K562 (cell line): Measurements from ENCODE around the gene LRFN2. TPM values are rescaled to one million over a fixed set of nuclear protein-coding genes. Genes with fewer than 3 reads are reported as not detected.

ENCODE experiments used
- ATAC-seq: fragments of 200-7000 bp; cut with Tn5 transposase; 3 replicates; pipeline ENCODE4 v1.9.1; 2020; ENCODE audit warnings: moderate library complexity
- BruUV-seq: library from RNA; stranded (reverse); fragments of 400-500 nt; replicated peaks from 2 replicates; lab custom pipeline; 2021; lab: Mats Ljungman, UMichigan
- CTCF ChIA-PET: fragments of 300-600 bp; formaldehyde crosslinking; extraction: SDS; loops from one replicate; lab custom pipeline; 2021; ENCODE audit warnings: low intra/inter-chr PET ratio; lab: Yijun Ruan, JAX
- POLR2A ChIA-PET: fragments of 300-600, 350-650 bp; sonication (Branson Sonifier 250); formaldehyde crosslinking; extraction: SDS; loops from one replicate; lab custom pipeline; 2021; ENCODE audit warnings: antibody characterized with exemption, inconsistent platforms; lab: Yijun Ruan, JAX
- DNase-seq, 4 experiments: peaks; one replicate each; pipeline versions ENCODE4 v3.0.0 to v3.0.0-alpha.2; 2011 to 2018; ENCODE audit warnings: low spot score in 3 of 4, mixed read lengths in 3 of 4; ENCODE audit errors: extremely low read depth in 1 of 4
- FAIRE-seq: peaks from 2 replicates; lab custom pipeline; 2011; peaks lifted over from hg19 to GRCh38; lab: Jason Lieb, UNC
- H2AFZ ChIP-seq: 2 replicates; pipeline ENCODE4 v1.6.0; 2011; ENCODE audit warnings: low read depth, low read length, control low read depth, inconsistent platforms
- H3K27ac ChIP-seq: fragments of 200-600 bp; 3 replicates; pipeline ENCODE4 v1.8.0; 2011; ENCODE audit warnings: low read depth, mild to moderate bottlenecking, control low read depth, inconsistent platforms, low read length, moderate library complexity, mixed read lengths; ENCODE audit errors: extremely low read depth
- H3K27me3 ChIP-seq, 2 experiments: fragments of 300-600 bp in 1 of 2; 2 replicates in 1 of 2; 3 replicates in 1 of 2; pipeline versions ENCODE4 v1.6.0 to v1.8.0; 2011; ENCODE audit warnings: inconsistent platforms in 2 of 2, low read length in 2 of 2, mild to moderate bottlenecking in 1 of 2, mixed read lengths in 1 of 2, moderate library complexity in 1 of 2; ENCODE audit not compliant: control insufficient read depth in 2 of 2, insufficient read depth in 2 of 2
- H3K36me3 ChIP-seq: fragments of 300-600 bp; 3 replicates; pipeline ENCODE4 v1.8.0; 2011; ENCODE audit warnings: mild to moderate bottlenecking, low read length, inconsistent platforms; ENCODE audit not compliant: control insufficient read depth, insufficient read depth
- H3K4me1 ChIP-seq, 2 experiments: fragments of 200-600 bp in 1 of 2; replicated peaks in 1 of 2; 2 replicates in 1 of 2; 3 replicates in 1 of 2; pipeline versions ENCODE4 v1.5.1 to v1.8.0; 2011; ENCODE audit warnings: inconsistent platforms in 2 of 2, low read length in 2 of 2, mild to moderate bottlenecking in 1 of 2, mixed read lengths in 1 of 2, moderate library complexity in 1 of 2; ENCODE audit not compliant: control insufficient read depth in 2 of 2, insufficient read depth in 2 of 2
- H3K4me2 ChIP-seq: 2 replicates; pipeline ENCODE4 v1.6.1; 2011; ENCODE audit warnings: low read length, control low read depth, inconsistent platforms, mixed read lengths; ENCODE audit not compliant: insufficient read depth
- H3K4me3 ChIP-seq: fragments of 200-600 bp; sonication (generic), shearing (Covaris generic); 2 replicates; pipeline ENCODE4 v1.5.1; 2016; ENCODE audit warnings: control low read depth, inconsistent platforms
- H3K79me2 ChIP-seq: fragments of 200-600 bp; 3 replicates; pipeline ENCODE4 v1.8.0; 2011; ENCODE audit warnings: low read length, inconsistent platforms; ENCODE audit not compliant: control insufficient read depth, insufficient read depth
- H3K9ac ChIP-seq, 2 experiments: 2 replicates each; pipeline versions ENCODE4 v1.6.0 to v1.6.1; 2011; ENCODE audit warnings: low read depth in 2 of 2, low read length in 2 of 2, control low read depth in 1 of 2, inconsistent platforms in 1 of 2, mild to moderate bottlenecking in 1 of 2, mixed read lengths in 1 of 2; ENCODE audit not compliant: insufficient read depth in 1 of 2
- H3K9me1 ChIP-seq: one replicate; pipeline ENCODE4 v1.6.0; 2011; ENCODE audit warnings: inconsistent platforms, mild to moderate bottlenecking, low read length, moderate library complexity; ENCODE audit not compliant: control insufficient read depth, insufficient read depth
- H3K9me3 ChIP-seq: replicated peaks from 2 replicates; pipeline ENCODE4 v1.5.1; 2011; ENCODE audit warnings: low read depth, low read length, inconsistent platforms; ENCODE audit not compliant: control insufficient read depth, insufficient read depth
- H4K20me1 ChIP-seq: replicated peaks from 2 replicates; pipeline ENCODE4 v1.6.1; 2011; ENCODE audit warnings: low read length, inconsistent platforms, mixed read lengths; ENCODE audit not compliant: control insufficient read depth, insufficient read depth
- CCAR2 ChIP-seq: fragments of 200-400 bp; formaldehyde crosslinking; IDR thresholded peaks from 2 replicates; pipeline ENCODE4 v1.6.1; 2017; ENCODE audit warnings: mild to moderate bottlenecking, low read depth, low read length
- MTF1 ChIP-seq: fragments of 250-450 bp; sonication (Bioruptor Pico); IDR thresholded peaks from 2 replicates; pipeline ENCODE4 v1.9.0; 2021; ENCODE audit warnings: moderate library complexity, mild to moderate bottlenecking, inconsistent platforms, borderline replicate concordance
- RBBP5 ChIP-seq: fragments of 200-600 bp; sonication (generic); IDR thresholded peaks from 2 replicates; pipeline ENCODE4 v1.6.1; 2012; ENCODE audit warnings: borderline replicate concordance, mild to moderate bottlenecking, low read length, control low read depth, inconsistent platforms; ENCODE audit not compliant: insufficient read depth, poor library complexity, severe bottlenecking
- STAG1 ChIP-seq: sonication (generic); formaldehyde crosslinking; IDR thresholded peaks from 2 replicates; pipeline ENCODE4 v1.5.0; 2020; ENCODE audit warnings: missing genetic modification reagents, borderline replicate concordance
- TBP ChIP-seq: optimal IDR thresholded peaks from 2 replicates; pipeline ENCODE3; 2011; ENCODE audit warnings: low read depth, low read length, improper control_type of control experiment
- ZNF778 ChIP-seq: fragments of 450-650 bp; formaldehyde crosslinking; IDR thresholded peaks from 2 replicates; pipeline ENCODE4 v1.4.0; 2020; ENCODE audit warnings: mild to moderate bottlenecking, moderate library complexity
- WGBS: fragments of 100-300 bp; shearing (Covaris generic); methylation state at CpG from one replicate; pipeline ENCODE4 v1.1.6; 2016; ENCODE audit warnings: low coverage, mixed read lengths; ENCODE audit not compliant: insufficient coverage; ENCODE audit errors: missing lambda C conversion rate; 5-methylcytosine and 5-hydroxymethylcytosine counted together
- in situ Hi-C: fragments of 300-500 bp; cut with MboI; formaldehyde crosslinking; loops from 4 replicates; pipeline ENCODE4 v1.15.0; 2018; ENCODE audit warnings: inconsistent platforms, mixed read lengths
- intact Hi-C: fragments of 100-400 bp; cut with micrococcal nuclease; formaldehyde crosslinking; loops from 2 replicates; pipeline ENCODE4 v1.14.2; 2022
- polyA plus RNA-seq, 8 experiments: library from polyadenylated mRNA; depleted of rRNA in 4 of 8; stranded (reverse) in 5 of 8; unstranded in 3 of 8; fragments of >200 nt; fragmentation: Nextera tagmentation in 2 of 8; fragmentation: Illumina TruSeq in 1 of 8; extraction: Ambion mirVana in 2 of 8; extraction: Trizol in 1 of 8; gene quantifications; 2 replicates each; pipeline versions ENCODE4 v1.2.1 to v1.2.3, GENCODE V29; 2011 to 2014; ENCODE audit warnings: inconsistent platforms in 1 of 8, missing spikeins in 1 of 8
- total RNA-seq, 7 experiments: library from RNA; depleted of rRNA in 6 of 7; stranded (reverse); fragments of >200 nt in 6 of 7; fragmentation: Illumina TruSeq in 2 of 7; extraction: Trizol in 2 of 7; gene quantifications; 2 replicates each; pipeline versions ENCODE4 v1.2.1 to v1.2.3, GENCODE V29; 2011 to 2021; ENCODE audit warnings: low replicate concordance in 1 of 7
- TF ChIP-seq, protein P1 (sequence below): sonication (generic); formaldehyde crosslinking; IDR thresholded peaks from 2 replicates; pipeline ENCODE4 v1.8.1; 2023; ENCODE audit warnings: mild to moderate bottlenecking, missing genetic modification reagents
- TF ChIP-seq, protein P2 (sequence below): fragments of 150-350 bp; conservative IDR thresholded peaks from 2 replicates; pipeline ENCODE4 v1.6.1; 2014; ENCODE audit warnings: low read length
- TF ChIP-seq, protein P3 (sequence below), 2 experiments: fragments of 450-650 bp in 1 of 2; sonication (generic) in 1 of 2; formaldehyde crosslinking in 1 of 2; IDR thresholded peaks in 1 of 2; conservative IDR thresholded peaks in 1 of 2; 2 replicates each; pipeline versions ENCODE4 v1.6.1 to v1.8.1; 2016 to 2023; ENCODE audit warnings: mild to moderate bottlenecking in 2 of 2, moderate library complexity in 2 of 2, inconsistent platforms in 1 of 2, missing genetic modification reagents in 1 of 2
- TF ChIP-seq, protein P4 (sequence below), 2 experiments: fragments of 450-650 bp; IDR thresholded peaks; 2 replicates each; pipeline ENCODE4 v1.6.1; 2018; ENCODE audit warnings: mild to moderate bottlenecking in 2 of 2, low read depth in 1 of 2; ENCODE audit not compliant: partially characterized antibody in 2 of 2

Gene LRFN2
- total and polyA plus RNA-seq, 9 of the 15 experiments (the other 6 are each of a cell fraction or from before 2014, with no cell fraction given), result not detected

DNA sequence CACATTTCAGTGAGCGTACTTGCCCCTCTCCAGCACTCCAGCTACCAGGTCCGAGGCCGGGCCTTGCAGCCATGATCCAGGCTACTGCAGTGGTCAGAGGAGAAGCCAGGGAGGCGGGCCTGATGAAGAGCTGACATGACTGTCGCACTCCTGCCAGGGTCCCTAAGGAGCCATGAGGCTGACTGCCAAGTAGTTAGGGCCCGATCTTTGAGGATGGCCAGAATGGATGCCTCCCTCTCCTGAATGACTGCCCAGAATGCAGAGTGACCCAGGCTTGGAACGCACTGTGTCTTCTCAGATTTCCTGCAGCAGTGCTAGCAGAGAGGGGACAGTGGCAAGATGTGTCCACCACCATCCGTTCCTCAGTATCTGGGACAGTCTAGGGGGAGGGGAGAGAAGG is 24.7 kb upstream of the LRFN2 start (continued):
- TF ChIP-seq, protein P1, sequence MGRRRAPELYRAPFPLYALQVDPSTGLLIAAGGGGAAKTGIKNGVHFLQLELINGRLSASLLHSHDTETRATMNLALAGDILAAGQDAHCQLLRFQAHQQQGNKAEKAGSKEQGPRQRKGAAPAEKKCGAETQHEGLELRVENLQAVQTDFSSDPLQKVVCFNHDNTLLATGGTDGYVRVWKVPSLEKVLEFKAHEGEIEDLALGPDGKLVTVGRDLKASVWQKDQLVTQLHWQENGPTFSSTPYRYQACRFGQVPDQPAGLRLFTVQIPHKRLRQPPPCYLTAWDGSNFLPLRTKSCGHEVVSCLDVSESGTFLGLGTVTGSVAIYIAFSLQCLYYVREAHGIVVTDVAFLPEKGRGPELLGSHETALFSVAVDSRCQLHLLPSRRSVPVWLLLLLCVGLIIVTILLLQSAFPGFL (CRISPR knock-in tag), result no peak

DNA sequence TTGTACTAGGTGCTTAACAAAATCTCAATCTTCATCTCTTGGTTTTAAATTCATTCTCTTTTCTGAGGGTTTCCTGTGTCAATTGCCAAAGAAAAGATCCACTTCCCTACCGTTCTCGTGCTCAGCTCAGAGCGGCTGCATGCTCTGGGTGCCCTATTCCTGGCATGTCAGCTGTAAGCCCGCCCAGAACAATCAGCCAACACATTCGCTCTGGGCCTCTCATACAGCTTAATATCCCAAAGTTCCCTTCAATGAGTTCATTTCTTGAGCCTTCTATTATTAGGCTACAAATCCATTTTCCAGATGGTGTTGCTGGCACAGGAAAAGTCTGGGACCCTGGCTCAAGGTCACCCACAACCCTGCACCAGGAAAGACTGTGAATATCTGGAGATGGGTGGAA is 24.3 kb upstream of the LRFN2 start:
- H2AFZ ChIP-seq, result no peak overlapping the region
- H3K4me1 ChIP-seq, result no peaks in the 10 kb centered on the region
- H3K27ac ChIP-seq, result no peak overlapping the region
- H3K9me1 ChIP-seq, result no peaks in the 10 kb centered on the region
- DNase-seq (no peak), ATAC-seq (no peak), FAIRE-seq (no peak)
- no peaks in the 10 kb centered on the region for H3K79me2 ChIP-seq
- H3K27me3 ChIP-seq, result peaks cover 0 to 12% of the 10 kb centered on the region in 2 experiments; a peak in 2 of 5 replicates
- no peak overlapping the region for H3K4me2 ChIP-seq
- no peak overlapping the region for H3K4me3 ChIP-seq
- no peaks in the 10 kb centered on the region for H3K9me3 ChIP-seq
- no peaks in the 10 kb centered on the region for H4K20me1 ChIP-seq
- ChIA-PET POLR2A (no interaction called here), CTCF (no interaction called here)
- intact Hi-C loops (no loop called here), in situ Hi-C loops (no loop called here)
- no TSS peak for BruUV-seq
- H3K36me3 ChIP-seq, result no peaks in the 10 kb centered on the region
- WGBS, result 2% methylated on average over 5 of the region's 5 CpGs
- no peak overlapping the region for H3K9ac ChIP-seq
- TF ChIP-seq MTF1 (CRISPR knock-in tag), result no peak
- TF ChIP-seq, protein P2, sequence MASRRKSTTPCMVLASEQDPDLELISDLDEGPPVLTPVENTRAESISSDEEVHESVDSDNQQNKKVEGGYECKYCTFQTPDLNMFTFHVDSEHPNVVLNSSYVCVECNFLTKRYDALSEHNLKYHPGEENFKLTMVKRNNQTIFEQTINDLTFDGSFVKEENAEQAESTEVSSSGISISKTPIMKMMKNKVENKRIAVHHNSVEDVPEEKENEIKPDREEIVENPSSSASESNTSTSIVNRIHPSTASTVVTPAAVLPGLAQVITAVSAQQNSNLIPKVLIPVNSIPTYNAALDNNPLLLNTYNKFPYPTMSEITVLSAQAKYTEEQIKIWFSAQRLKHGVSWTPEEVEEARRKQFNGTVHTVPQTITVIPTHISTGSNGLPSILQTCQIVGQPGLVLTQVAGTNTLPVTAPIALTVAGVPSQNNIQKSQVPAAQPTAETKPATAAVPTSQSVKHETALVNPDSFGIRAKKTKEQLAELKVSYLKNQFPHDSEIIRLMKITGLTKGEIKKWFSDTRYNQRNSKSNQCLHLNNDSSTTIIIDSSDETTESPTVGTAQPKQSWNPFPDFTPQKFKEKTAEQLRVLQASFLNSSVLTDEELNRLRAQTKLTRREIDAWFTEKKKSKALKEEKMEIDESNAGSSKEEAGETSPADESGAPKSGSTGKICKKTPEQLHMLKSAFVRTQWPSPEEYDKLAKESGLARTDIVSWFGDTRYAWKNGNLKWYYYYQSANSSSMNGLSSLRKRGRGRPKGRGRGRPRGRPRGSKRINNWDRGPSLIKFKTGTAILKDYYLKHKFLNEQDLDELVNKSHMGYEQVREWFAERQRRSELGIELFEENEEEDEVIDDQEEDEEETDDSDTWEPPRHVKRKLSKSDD, result no peak
- TF ChIP-seq TBP, result no peak
- TF ChIP-seq, protein P3, sequence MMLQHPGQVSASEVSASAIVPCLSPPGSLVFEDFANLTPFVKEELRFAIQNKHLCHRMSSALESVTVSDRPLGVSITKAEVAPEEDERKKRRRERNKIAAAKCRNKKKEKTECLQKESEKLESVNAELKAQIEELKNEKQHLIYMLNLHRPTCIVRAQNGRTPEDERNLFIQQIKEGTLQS (IDR thresholded peaks at IDR 0.05), result no peak
- TF ChIP-seq, protein P3 (CRISPR knock-in tag; conservative IDR thresholded peaks at IDR 0.05), result no peak
- TF ChIP-seq, protein P4, sequence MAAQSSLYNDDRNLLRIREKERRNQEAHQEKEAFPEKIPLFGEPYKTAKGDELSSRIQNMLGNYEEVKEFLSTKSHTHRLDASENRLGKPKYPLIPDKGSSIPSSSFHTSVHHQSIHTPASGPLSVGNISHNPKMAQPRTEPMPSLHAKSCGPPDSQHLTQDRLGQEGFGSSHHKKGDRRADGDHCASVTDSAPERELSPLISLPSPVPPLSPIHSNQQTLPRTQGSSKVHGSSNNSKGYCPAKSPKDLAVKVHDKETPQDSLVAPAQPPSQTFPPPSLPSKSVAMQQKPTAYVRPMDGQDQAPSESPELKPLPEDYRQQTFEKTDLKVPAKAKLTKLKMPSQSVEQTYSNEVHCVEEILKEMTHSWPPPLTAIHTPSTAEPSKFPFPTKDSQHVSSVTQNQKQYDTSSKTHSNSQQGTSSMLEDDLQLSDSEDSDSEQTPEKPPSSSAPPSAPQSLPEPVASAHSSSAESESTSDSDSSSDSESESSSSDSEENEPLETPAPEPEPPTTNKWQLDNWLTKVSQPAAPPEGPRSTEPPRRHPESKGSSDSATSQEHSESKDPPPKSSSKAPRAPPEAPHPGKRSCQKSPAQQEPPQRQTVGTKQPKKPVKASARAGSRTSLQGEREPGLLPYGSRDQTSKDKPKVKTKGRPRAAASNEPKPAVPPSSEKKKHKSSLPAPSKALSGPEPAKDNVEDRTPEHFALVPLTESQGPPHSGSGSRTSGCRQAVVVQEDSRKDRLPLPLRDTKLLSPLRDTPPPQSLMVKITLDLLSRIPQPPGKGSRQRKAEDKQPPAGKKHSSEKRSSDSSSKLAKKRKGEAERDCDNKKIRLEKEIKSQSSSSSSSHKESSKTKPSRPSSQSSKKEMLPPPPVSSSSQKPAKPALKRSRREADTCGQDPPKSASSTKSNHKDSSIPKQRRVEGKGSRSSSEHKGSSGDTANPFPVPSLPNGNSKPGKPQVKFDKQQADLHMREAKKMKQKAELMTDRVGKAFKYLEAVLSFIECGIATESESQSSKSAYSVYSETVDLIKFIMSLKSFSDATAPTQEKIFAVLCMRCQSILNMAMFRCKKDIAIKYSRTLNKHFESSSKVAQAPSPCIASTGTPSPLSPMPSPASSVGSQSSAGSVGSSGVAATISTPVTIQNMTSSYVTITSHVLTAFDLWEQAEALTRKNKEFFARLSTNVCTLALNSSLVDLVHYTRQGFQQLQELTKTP (IDR thresholded peaks at IDR 0.05; ENCODE audit: low read depth in 1 of 2, partially characterized antibody in 2 of 2), result no peak
- no peak for TF ChIP-seq STAG1 (CRISPR knock-in tag)
- TF ChIP-seq ZNF778 (CRISPR knock-in tag), result no peak
- no peak for TF ChIP-seq RBBP5
- no peak for TF ChIP-seq CCAR2
